ENCODE results near the gene PROM2.

DNA sequence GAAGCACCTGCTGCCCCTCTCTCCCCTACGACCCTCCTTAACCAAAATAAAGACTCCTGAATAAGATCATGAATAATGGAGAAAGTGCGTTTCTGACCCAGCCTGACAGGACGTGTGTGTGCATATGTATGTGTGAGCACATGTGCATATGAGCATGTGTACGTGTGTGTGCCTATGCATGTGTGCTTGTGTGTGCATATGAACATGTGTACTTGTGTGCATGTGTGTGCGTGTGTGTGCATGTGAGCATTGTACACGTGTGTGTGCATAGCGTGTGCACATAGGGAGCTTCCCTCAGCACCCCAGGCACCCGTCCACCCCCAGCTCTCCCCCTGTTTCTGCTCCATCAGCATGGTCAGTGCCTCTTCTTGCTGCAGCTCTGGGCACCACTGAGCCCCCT, 33.6 kb downstream of the PROM2 start:
- TF ChIP-seq FOXM1 (IDR thresholded peaks at IDR 0.05; ENCODE audit: borderline replicate concordance, low read depth) (no peak), ZBTB7A (IDR thresholded peaks at IDR 0.05; ENCODE audit: low read depth) (no peak), TEAD4 (IDR thresholded peaks at IDR 0.05) (no peak), YY1 (IDR thresholded peaks at IDR 0.05; ENCODE audit: low read depth) (no peak), TAF1 (IDR thresholded peaks at IDR 0.05; ENCODE audit: low read depth) (no peak), EP300 (IDR thresholded peaks at IDR 0.05; ENCODE audit: borderline replicate concordance) (no peak), RAD21 (IDR thresholded peaks at IDR 0.05; ENCODE audit: low read depth) (no peak), CEBPB (IDR thresholded peaks at IDR 0.05) (no peak), EGR1 (IDR thresholded peaks at IDR 0.05) (no peak)
- TF ChIP-seq, protein P1, sequence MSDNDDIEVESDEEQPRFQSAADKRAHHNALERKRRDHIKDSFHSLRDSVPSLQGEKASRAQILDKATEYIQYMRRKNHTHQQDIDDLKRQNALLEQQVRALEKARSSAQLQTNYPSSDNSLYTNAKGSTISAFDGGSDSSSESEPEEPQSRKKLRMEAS (IDR thresholded peaks at IDR 0.05), result no peak
- TF ChIP-seq, protein P2, sequence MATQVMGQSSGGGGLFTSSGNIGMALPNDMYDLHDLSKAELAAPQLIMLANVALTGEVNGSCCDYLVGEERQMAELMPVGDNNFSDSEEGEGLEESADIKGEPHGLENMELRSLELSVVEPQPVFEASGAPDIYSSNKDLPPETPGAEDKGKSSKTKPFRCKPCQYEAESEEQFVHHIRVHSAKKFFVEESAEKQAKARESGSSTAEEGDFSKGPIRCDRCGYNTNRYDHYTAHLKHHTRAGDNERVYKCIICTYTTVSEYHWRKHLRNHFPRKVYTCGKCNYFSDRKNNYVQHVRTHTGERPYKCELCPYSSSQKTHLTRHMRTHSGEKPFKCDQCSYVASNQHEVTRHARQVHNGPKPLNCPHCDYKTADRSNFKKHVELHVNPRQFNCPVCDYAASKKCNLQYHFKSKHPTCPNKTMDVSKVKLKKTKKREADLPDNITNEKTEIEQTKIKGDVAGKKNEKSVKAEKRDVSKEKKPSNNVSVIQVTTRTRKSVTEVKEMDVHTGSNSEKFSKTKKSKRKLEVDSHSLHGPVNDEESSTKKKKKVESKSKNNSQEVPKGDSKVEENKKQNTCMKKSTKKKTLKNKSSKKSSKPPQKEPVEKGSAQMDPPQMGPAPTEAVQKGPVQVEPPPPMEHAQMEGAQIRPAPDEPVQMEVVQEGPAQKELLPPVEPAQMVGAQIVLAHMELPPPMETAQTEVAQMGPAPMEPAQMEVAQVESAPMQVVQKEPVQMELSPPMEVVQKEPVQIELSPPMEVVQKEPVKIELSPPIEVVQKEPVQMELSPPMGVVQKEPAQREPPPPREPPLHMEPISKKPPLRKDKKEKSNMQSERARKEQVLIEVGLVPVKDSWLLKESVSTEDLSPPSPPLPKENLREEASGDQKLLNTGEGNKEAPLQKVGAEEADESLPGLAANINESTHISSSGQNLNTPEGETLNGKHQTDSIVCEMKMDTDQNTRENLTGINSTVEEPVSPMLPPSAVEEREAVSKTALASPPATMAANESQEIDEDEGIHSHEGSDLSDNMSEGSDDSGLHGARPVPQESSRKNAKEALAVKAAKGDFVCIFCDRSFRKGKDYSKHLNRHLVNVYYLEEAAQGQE (IDR thresholded peaks at IDR 0.05; ENCODE audit: low read depth), result no peak
- TF ChIP-seq, protein P3, sequence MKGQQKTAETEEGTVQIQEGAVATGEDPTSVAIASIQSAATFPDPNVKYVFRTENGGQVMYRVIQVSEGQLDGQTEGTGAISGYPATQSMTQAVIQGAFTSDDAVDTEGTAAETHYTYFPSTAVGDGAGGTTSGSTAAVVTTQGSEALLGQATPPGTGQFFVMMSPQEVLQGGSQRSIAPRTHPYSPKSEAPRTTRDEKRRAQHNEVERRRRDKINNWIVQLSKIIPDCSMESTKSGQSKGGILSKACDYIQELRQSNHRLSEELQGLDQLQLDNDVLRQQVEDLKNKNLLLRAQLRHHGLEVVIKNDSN (IDR thresholded peaks at IDR 0.05), result no peak
